SKM-1 (cell line): ENCODE measurements around the gene EPS8L3.
"Not testable (repeated sequence)": the region's sequence is repeated elsewhere in the genome, so short reads cannot be mapped to it uniquely, and the experiment has no call there.

Source experiments
- DNase-seq: peaks from one replicate; lab custom pipeline; 2025; ENCODE audit not compliant: unreplicated experiment; lab: John Stamatoyannopoulos, UW

Gene EPS8L3

GRCh38 chr1:109763646-109764415 lies at the start of gene EPS8L3:
TSS of gene EPS8L3 (minus strand) at chr1:109763923. CDS start at chr1:109761749, 2,174 bp downstream.
- DNase-seq, result no peak

- DNase-seq, result no peak
These were observed 49.1 kb upstream of the EPS8L3 start for GRCh38 chr1:109812691-109813393.

GRCh38 chr1:109808703-109809102 lies 45.0 kb upstream of the EPS8L3 start:
- DNase-seq, result no peak

GRCh38 chr1:109807822-109808680 lies 44.3 kb upstream of the EPS8L3 start:
- DNase-seq, result no peak

- DNase-seq, result no peak
These were observed 43.7 kb upstream of the EPS8L3 start for GRCh38 chr1:109807402-109807801.

GRCh38 chr1:109806733-109807400 lies 43.1 kb upstream of the EPS8L3 start:
- DNase-seq, result no peak

GRCh38 chr1:109805486-109806165 lies 41.9 kb upstream of the EPS8L3 start:
- no peak for DNase-seq

- no peak for DNase-seq
These were observed 40.9 kb upstream of the EPS8L3 start for GRCh38 chr1:109804660-109805059.

- no peak for DNase-seq
These were observed 40.2 kb upstream of the EPS8L3 start for GRCh38 chr1:109803901-109804331.

- DNase-seq, result no peak
These were observed 39.3 kb upstream of the EPS8L3 start for GRCh38 chr1:109802901-109803561.

- DNase-seq, result no peak
These were observed 38.6 kb upstream of the EPS8L3 start for GRCh38 chr1:109802136-109802900.

- DNase-seq, result no peak
These were observed 38.0 kb upstream of the EPS8L3 start for GRCh38 chr1:109801791-109802135.

- no peak for DNase-seq
These were observed 36.6 kb upstream of the EPS8L3 start for GRCh38 chr1:109800291-109800690.

GRCh38 chr1:109799445-109799844 lies 35.7 kb upstream of the EPS8L3 start:
- no peak for DNase-seq

- DNase-seq, result not testable (repeated sequence)
These were observed 33.5 kb upstream of the EPS8L3 start for GRCh38 chr1:109797303-109797595.

GRCh38 chr1:109796484-109797302 lies 33.0 kb upstream of the EPS8L3 start:
- no peak for DNase-seq

- no peak for DNase-seq
These were observed 30.8 kb upstream of the EPS8L3 start for GRCh38 chr1:109794319-109795132.
